ENCODE data around the gene RELN. TPM values are rescaled to one million over a fixed set of nuclear protein-coding genes. Genes with fewer than 3 reads are reported as not detected.
"Not testable (repeated sequence)": the region's sequence is repeated elsewhere in the genome, so short reads cannot be mapped to it uniquely, and the experiment has no call there.

The RELN gene
- total and polyA plus RNA-seq, 8 donors: 3.6 to 20.1 (median 15.3) TPM

DNA sequence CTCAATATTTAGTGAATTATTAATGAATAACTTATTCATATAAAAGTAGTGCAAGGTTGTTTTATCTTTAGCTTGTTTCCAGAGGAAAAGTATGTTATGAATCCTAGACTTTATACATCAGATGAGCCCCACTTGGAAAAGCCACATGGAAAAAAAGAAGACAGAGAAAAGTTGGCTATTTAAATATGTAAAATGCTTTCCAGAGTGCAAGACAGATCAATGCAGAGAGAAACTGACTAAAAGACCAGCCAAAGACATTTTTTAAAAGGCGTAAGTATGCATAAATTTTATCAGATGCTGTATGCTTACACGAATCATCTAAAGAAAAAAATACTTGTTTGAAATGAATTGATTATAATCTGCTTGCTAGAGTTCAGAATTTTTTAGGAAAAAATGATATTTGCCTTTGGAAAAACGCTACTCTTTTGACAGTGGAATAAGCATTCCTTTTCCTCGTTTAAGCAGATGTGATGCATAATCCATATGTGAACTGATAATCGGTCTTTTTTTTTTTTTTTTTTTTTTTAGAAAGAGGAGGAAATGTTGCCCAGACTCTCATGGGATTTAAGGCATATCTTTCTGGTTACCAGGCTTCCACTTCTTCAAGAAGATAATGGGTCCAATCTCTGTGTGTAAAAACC, 70.7 kb downstream of the RELN start:
- Histone ChIP-seq H3K27me3 (no peaks in the 10 kb centered on the region), H3K4me1 (no peaks in the 10 kb centered on the region), H3K4me3 (no peak overlapping the region), H3K36me3 (no peaks in the 10 kb centered on the region), H3K9me3 (no peaks in the 10 kb centered on the region), H3K27ac (no peak overlapping the region)
- intact Hi-C loops (cut with DNase I): no loop called here
- TF ChIP-seq, protein P1, sequence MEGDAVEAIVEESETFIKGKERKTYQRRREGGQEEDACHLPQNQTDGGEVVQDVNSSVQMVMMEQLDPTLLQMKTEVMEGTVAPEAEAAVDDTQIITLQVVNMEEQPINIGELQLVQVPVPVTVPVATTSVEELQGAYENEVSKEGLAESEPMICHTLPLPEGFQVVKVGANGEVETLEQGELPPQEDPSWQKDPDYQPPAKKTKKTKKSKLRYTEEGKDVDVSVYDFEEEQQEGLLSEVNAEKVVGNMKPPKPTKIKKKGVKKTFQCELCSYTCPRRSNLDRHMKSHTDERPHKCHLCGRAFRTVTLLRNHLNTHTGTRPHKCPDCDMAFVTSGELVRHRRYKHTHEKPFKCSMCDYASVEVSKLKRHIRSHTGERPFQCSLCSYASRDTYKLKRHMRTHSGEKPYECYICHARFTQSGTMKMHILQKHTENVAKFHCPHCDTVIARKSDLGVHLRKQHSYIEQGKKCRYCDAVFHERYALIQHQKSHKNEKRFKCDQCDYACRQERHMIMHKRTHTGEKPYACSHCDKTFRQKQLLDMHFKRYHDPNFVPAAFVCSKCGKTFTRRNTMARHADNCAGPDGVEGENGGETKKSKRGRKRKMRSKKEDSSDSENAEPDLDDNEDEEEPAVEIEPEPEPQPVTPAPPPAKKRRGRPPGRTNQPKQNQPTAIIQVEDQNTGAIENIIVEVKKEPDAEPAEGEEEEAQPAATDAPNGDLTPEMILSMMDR (IDR thresholded peaks at IDR 0.05): no peak
- ATAC-seq: no peak
- DNase-seq: no peak

DNA sequence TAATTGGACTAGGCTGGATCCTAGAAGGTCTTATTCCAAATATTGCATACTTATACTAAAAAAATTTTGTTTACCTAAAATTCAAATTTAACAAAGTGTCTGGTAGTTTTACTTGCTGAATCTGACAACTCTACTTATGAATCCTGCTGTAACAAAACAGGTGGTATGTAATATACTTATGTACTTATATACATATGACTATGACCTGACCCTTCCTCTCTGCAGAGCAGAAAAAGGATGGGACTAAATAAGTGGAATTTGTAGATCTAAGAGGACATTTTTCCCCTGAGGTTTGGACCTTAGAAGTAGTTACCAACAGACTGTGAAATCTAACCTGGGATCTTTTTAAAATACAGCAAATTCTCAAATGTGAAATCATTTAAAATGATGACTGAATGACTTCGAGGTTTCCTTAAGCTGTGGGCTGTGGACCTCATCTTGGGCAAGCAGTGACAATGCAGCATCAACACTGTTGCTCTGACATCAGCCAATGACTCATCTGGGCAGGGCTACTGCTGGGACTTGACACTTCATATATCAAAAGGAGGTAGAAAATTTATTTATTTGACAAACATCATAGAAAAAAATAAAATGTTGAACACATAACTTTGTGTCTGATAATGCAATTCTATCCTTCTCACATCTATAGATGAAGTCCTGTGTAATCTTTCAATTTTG, 73.6 kb downstream of the RELN start:
- H3K4me3 ChIP-seq: no peak overlapping the region
- no peaks in the 10 kb centered on the region for H3K4me1 ChIP-seq
- TF ChIP-seq, protein P1 (IDR thresholded peaks at IDR 0.05): no peak
- ATAC-seq (no peak), DNase-seq (no peak)
- H3K36me3 ChIP-seq: no peaks in the 10 kb centered on the region
- no peak overlapping the region for H3K27ac ChIP-seq
- intact Hi-C loops (cut with DNase I): no loop called here
- H3K27me3 ChIP-seq: no peaks in the 10 kb centered on the region
- no peaks in the 10 kb centered on the region for H3K9me3 ChIP-seq

DNA sequence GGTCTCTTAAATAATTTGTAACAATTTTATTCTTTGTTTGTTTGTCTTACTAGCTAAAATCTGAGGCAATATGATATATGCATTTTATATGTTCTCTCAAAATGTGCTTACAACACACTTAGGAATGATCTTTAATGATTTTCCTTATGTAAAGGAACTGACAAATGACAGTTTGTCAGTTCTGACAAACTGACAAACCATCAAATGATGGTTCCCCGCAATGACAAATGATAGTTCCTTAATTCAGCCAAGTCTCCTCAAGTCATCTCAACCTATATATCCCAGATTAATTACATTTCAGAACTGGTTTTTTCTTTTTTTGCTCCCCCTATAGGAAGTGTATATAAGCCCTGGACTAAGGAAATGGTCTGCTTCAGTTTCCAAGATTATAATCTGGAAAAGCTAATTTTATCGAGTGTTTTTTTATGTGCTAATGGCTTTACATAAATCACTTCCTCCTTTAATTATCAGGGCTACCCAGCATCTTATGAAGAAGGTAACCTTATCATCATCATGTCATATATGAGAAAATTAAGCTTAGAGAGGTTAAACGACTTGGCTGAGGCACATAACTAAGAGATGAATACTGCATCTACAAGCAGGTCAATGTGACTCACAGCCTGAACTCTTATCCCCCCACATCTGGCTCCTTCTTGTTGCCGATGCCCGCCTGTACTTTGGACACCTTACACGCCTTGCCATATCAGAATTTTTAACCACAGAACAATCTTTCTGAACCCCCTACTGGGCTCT, 75.1 kb downstream of the RELN start:
- TF ChIP-seq, protein P1 (IDR thresholded peaks at IDR 0.05): no peak
- no peak overlapping the region for H3K4me3 ChIP-seq
- no peaks in the 10 kb centered on the region for H3K36me3 ChIP-seq
- no peak overlapping the region for H3K27ac ChIP-seq
- H3K9me3 ChIP-seq: no peaks in the 10 kb centered on the region
- H3K27me3 ChIP-seq: no peaks in the 10 kb centered on the region
- no peak for ATAC-seq
- no peak for DNase-seq
- intact Hi-C loops (cut with DNase I): no loop called here
- no peaks in the 10 kb centered on the region for H3K4me1 ChIP-seq

DNA sequence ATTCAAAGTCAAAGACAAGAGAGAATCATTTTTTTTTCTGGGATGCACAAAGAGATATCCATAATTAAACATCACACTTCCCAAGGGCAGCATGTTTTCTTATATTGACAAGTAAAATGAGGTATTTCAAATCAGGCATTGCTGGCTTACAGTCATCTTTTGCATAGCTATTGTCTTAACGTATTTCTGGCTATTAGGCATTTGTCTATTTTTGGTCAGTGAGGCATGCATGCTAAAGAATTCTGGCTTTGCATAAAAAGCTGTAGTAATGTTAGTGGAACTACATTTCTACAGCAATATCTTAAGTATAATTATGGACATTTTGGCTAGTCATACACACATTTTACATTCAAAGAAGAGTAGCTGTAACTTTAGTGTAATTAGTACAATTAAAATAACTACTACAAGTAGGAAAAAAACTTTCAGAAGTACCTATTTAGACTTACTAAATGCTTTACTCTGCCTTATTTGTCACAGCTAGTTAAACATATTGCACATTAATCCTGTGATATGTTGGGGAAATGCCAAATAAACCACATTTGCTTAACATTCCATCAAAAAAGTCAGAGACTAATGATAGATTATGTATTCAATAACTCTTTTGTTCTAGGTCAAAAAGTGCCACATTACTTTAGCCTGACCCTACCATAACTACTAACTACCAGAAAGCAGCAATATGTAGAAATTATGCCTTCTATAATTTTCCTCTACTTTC, 76.4 kb downstream of the RELN start:
- TF ChIP-seq, protein P1 (IDR thresholded peaks at IDR 0.05): no peak
- no peak for ATAC-seq
- H3K4me3 ChIP-seq: no peak overlapping the region
- H3K27ac ChIP-seq: no peak overlapping the region
- no peaks in the 10 kb centered on the region for H3K4me1 ChIP-seq
- no peaks in the 10 kb centered on the region for H3K9me3 ChIP-seq
- DNase-seq: no peak
- H3K27me3 ChIP-seq: no peaks in the 10 kb centered on the region
- intact Hi-C loops (cut with DNase I): no loop called here
- no peaks in the 10 kb centered on the region for H3K36me3 ChIP-seq

DNA sequence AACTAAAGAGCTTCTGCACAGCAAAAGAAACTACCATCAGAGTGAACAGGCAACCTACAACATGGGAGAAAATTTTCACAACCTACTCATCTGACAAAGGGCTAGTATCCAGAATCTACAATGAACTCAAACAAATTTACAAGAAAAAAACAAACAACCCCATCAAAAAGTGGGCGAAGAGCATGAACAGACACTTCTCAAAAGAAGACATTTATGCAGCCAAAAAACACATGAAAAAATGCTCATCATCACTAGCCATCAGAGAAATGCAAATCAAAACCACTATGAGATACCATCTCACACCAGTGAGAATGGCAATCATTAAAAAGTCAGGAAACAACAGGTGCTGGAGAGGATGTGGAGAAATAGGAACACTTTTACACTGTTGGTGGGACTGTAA, 78.4 kb downstream of the RELN start:
- intact Hi-C loops (cut with DNase I); H3K4me1 ChIP-seq; H3K27ac ChIP-seq; H3K9me3 ChIP-seq; H3K4me3 ChIP-seq; H3K36me3 ChIP-seq; DNase-seq; H3K27me3 ChIP-seq; ATAC-seq: not testable (repeated sequence)

Data from left lung (tissue), 10 donors.